Fibroblast of the conjunctiva (primary cell): Measurements from ENCODE around the gene C12orf54.
"Not testable (repeated sequence)": the region's sequence is repeated elsewhere in the genome, so short reads cannot be mapped to it uniquely, and the experiment has no call there.

Experiments
- DNase-seq: peaks from one replicate; pipeline ENCODE4 v3.0.0-alpha.2; 2010; ENCODE audit warnings: low read depth

The C12orf54 gene

DNA sequence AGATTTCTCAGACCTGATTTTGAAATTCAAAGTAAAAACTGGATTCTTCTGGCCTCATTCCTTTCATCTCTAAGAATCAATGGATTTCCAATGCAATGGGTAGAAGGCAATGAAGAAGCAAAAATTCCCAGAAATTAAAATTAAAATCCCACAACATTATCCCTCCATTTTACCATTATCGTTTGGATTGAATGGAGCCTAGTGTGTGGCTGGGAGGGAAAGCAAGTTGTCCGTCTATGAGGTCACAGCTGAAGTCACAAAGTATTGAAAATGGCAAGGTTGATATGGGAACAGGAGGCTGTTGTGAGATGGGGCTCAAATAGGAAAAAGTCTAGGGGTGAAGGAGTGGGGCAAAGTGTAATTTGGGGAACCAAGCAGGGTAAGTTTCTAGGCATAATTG lies at the start of gene C12orf54:
Gene C12orf54, plus strand, starts transcription at position 301 of the 400 bp plus-strand sequence. CDS start 799 bp downstream, outside the sequence.
- no peak for DNase-seq

- not testable (repeated sequence) for DNase-seq
These were observed 48.3 kb upstream of the C12orf54 start for GRCh38 chr12:48434016-48434415.

DNA sequence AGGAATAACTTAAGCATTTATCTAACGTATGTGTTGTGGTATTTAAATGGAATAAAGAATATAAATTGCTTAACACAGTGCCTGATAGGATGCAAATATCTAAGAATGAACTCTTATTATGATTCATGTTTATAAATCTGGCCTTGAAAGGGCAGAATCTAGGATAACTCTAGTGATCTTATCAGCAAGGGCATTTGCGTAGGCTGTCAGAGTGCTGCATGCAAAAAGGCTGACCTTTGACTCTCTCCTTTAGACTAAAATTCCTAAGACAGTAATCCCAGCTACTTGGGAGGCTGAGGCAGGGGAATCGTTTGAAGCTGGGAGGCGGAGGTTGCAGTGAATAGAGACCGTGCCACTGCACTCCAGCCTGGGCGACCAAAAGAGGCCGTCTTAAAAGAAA lies 41.2 kb upstream of the C12orf54 start:
- no peak for DNase-seq

DNA sequence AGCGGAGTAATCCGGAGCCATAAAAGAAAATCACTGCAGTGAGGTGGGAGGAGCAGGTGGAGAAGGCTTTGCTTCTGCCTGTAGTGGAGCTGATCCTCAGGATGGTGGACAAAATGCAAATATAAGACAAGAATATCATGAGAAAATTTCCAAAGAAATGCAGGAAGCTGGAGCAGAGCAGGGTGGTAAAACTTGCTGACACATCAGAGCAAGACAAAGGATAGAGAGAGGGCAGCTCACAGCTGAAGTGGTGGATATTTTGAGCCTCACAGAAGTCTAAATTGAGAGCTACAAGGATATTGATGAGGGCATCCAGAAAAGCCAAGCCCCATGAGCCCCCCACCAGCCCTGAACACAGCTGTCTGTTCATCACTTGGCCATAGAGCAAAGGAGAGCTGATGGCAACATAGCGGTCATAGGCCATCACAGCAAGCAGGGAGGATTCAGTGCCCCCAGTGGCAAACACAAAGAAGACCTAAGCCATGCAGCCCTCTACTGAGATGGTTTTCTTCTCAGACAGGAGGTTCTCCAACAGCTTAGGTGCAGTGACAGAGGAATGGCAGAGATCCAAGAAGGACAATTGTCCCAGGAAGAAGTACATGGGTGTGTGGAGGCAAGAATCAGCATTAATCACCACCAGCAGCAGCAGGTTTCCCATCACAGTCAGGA lies 40.0 kb upstream of the C12orf54 start:
- no peak for DNase-seq

GRCh38 chr12:48445538-48445937 lies 36.8 kb upstream of the C12orf54 start:
- DNase-seq = no peak

- DNase-seq = no peak
These were observed 36.0 kb upstream of the C12orf54 start for GRCh38 chr12:48446161-48446776.

DNA sequence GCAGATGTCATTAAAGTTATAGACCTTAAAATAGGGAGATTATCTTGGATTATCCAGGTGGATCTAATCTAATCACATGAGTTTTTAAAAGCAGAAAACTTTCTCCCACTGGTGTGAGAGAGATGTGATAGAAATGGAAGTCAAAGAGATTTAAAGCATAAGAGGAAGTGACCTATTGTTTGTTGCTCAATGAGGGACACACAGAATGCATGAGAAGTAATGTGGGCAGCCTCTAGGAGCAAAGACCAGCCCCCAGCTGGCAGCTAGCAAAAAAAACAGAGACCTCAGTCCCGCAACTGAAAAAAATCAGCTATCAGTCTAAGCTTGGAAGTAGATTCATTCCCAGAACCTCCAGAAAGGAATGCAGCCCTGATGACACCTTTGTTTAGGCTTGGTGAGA lies 34.5 kb upstream of the C12orf54 start:
- no peak for DNase-seq

DNA sequence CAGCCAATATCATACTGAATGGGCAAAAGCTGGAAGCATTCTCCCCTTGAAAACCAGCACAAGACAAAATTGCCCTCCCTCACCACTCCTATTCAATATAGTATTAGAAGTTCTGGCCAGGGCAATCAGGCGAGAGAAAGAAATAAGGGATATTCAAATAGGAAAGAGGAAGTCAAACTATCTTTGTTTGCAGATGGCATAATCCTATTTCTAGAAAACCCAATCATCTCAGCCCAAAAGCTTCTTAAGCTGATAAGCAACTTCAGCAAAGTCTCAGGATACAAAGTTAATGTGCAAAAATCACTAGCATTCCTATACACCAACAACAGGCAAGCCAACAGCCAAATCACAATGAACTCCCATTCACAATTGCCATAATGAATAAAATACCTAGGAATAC lies 30.9 kb upstream of the C12orf54 start:
- DNase-seq = no peak

- not testable (repeated sequence) for DNase-seq
These were observed 29.3 kb upstream of the C12orf54 start for GRCh38 chr12:48452961-48453360.

DNA sequence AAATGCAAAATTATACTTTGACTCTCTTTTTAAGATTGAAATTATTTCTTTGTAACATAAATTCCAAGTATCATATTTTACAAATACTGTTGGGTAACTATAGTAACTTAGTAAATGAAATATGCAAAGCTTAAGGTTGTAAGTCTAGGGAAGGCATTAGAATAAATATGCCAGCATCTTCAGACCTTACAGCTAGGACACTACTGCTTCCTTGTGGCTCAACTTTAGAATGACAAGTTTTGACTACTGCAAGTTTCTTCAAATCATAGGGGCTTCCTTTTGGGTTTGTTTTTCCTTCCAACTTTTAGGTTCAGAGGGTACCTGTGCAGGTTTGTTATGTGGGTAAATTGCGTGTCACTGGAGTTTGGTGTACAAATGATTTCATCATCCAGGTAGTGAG lies 27.6 kb upstream of the C12orf54 start:
- DNase-seq = peak; percentile 0

GRCh38 chr12:48455116-48455515 lies 27.2 kb upstream of the C12orf54 start:
- no peak for DNase-seq

GRCh38 chr12:48459259-48459658 lies 23.0 kb upstream of the C12orf54 start:
- no peak for DNase-seq

DNA sequence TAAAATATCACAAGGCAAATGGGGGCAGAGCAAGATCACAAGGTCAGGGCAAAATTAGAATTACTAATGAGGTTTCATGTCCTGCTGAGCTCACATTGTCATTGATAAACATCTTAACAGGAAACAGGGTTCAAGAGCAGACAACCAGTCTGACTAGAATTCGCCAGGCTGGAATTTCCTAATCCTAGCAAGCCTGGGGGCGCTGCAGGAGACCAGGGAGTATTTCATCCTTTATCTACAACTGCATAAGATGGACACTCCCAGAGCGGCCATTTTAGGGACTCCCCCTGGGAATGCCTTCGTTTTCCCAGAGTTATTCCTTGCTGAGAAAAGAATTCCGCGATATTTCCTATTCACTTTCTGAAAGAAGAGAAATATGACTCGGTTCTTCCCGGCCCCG lies 13.3 kb upstream of the C12orf54 start:
- DNase-seq = not testable (repeated sequence)

DNA sequence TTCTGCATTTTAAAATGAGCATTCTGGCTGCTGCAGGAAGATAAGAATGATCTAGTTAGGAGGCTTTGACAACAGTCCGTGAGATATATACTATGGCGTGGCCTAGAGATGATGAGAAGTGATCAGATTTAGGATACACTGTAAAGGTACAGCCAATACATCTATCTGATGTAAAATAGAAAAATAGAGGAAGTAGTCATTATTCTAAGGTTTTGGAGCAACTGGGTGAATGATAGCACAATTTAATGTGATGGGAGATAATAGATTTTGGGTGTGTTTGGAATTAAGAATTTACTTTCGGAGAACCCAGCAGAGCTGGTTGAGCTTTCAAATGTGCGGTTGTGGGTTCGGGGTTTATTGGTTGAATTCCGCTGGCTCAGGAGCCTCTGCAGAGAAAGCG lies 10.0 kb upstream of the C12orf54 start, which contains the start of gene ANP32D:
Gene ANP32D, plus strand, starts transcription at position 301 of the 400 bp plus-strand sequence. CDS start 106 bp downstream, outside the sequence.
- DNase-seq = no peak

- no peak for DNase-seq
These were observed 9.2 kb upstream of the C12orf54 start for GRCh38 chr12:48473061-48473460.

DNA sequence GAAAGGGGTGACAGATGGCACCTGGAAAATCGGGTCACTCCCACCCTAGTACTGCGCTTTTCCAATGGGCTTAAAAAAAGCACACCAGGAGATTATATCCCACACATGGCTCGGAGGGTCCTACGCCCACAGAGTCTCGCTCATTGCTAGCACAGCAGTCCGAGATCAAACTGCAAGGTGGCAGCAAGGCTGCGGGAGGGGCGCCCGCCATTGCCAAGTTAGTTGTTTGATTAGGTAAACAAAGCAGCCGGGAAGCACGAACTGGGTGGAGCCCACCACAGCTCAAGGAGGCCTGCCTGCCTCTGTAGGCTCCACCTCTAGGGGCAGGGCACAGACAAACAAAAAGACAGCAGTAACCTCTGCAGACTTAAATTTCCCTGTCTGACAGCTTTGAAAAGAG lies 7.8 kb upstream of the C12orf54 start:
- DNase-seq = not testable (repeated sequence)

GRCh38 chr12:48482930-48483329 lies 632 bp downstream of the C12orf54 start:
- no peak for DNase-seq

- no peak for DNase-seq
These were observed 4.0 kb downstream of the C12orf54 start for GRCh38 chr12:48486261-48486660.

- no peak for DNase-seq
These were observed 4.4 kb downstream of the C12orf54 start for GRCh38 chr12:48486679-48487078.

DNA sequence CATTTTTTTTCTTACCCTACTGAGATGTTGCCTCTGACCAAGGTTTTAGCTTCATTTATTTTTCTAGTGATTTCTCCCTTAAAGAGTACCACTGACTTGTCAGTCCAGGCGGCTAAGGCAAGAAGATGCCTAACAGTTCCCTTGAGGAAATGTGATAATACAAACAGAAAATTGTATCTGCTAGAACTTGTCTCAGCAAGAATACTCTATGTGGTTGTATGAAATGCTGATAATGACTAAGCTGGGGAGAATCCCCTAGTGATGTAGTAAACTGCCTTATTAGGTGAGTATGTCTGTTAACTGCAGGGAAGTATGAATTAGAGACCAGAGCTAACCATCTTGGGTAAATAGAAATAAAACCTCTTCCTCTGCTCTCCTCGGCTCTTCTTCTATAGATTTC lies 6.7 kb downstream of the C12orf54 start:
- DNase-seq = no peak

- not testable (repeated sequence) for DNase-seq
These were observed 7.2 kb downstream of the C12orf54 start for GRCh38 chr12:48489456-48489855.

DNA sequence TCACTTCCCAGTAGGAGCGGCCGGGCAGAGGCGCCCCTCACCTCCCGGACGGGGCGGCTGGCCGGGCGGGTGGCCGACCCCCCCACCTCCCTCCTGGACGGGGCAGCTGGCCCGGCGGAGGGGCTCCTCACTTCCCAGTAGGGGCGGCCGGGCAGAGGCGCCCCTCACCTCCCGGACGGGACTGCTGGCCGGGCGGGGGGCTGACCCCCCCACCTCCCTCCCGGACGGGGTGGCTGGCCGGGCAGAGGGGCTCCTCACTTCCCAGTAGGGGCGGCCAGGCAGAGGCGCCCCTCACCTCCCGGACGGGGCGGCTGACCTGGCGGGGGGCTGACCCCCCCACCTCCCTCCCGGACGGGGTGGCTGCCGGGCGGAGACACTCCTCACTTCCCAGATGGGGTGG lies 18.0 kb downstream of the C12orf54 start:
- not testable (repeated sequence) for DNase-seq

- not testable (repeated sequence) for DNase-seq
These were observed 24.5 kb downstream of the C12orf54 start for GRCh38 chr12:48506836-48507235.

GRCh38 chr12:48508987-48509386 lies 26.7 kb downstream of the C12orf54 start:
- no peak for DNase-seq
